ENCODE data around the gene SUB1.

DNA sequence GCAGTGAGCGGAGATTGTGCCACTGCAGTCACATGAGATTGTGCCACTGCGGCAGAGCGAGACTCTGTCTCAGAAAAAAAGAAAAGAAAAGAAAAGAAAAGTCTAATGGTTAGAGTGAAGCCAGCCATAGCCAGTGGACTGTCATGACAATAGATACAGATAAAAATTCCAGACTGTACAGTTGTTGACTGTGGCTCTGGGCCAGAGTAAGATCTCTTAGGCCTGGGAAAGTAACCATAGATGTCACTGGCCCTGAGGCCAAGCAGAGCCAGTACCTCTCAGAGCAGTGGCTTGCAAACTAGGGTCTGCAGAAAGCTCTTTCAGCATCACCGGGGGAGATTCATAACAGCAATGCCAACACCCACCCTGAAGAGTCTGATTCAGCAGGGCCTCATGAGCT lies 44.1 kb upstream of the SUB1 start:
- TF ChIP-seq, protein P1, sequence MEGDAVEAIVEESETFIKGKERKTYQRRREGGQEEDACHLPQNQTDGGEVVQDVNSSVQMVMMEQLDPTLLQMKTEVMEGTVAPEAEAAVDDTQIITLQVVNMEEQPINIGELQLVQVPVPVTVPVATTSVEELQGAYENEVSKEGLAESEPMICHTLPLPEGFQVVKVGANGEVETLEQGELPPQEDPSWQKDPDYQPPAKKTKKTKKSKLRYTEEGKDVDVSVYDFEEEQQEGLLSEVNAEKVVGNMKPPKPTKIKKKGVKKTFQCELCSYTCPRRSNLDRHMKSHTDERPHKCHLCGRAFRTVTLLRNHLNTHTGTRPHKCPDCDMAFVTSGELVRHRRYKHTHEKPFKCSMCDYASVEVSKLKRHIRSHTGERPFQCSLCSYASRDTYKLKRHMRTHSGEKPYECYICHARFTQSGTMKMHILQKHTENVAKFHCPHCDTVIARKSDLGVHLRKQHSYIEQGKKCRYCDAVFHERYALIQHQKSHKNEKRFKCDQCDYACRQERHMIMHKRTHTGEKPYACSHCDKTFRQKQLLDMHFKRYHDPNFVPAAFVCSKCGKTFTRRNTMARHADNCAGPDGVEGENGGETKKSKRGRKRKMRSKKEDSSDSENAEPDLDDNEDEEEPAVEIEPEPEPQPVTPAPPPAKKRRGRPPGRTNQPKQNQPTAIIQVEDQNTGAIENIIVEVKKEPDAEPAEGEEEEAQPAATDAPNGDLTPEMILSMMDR (conservative IDR thresholded peaks at IDR 0.05) = no peak
- TF ChIP-seq ZFX (IDR thresholded peaks at IDR 0.05) = no peak

Measured in C4-2B (cell line).